Activated naive CD4-positive, alpha-beta T cell treated with Interleukin-2 at 50 U/mL for 16 hours (primary cell): Measurements from ENCODE around the gene WRAP53.
"Not testable (repeated sequence)": the region's sequence is repeated elsewhere in the genome, so short reads cannot be mapped to it uniquely, and the experiment has no call there.

Source experiments
- DNase-seq: peaks from one replicate; pipeline ENCODE4 v3.0.0-alpha.2; 2020

Gene WRAP53

DNA sequence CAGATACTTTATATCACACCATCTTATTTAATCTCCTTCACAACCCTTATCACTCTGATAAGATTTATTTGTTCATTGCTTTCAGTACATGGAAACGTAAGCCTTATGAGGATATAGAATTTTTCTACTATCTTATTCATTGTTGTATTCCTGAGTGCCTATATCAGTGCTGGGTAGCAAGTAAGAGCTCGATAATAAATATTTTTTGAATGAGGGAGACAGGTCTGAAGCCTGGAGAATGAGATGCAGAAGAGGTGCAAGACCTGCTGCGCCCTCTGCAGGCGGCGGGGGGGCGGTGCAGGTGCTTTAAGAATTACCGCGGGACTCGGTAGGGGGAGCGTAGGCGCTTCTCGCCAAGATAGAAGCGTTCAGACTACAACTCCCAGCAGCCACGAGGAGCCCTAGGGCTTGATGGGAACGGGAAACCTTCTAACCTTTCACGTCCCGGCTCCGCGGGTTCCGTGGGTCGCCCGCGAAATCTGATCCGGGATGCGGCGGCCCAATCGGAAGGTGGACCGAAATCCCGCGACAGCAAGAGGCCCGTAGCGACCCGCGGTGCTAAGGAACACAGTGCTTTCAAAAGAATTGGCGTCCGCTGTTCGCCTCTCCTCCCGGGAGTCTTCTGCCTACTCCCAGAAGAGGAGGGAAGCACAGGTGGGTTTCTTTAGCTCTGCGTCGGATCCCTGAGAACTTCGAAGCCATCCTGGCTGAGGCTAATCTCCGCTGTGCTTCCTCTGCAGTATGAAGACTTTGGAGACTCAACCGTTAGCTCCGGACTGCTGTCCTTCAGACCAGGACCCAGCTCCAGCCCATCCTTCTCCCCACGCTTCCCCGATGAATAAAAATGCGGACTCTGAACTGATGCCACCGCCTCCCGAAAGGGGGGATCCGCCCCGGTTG is at the start of gene WRAP53:
TSS of gene WRAP53 (plus strand) at position 570 of the 900 bp plus-strand sequence. CDS start at position 742, 172 bp downstream.
- peak; percentile 96 for DNase-seq

GRCh38 chr17:7640783-7641182 is 47.5 kb upstream of the WRAP53 start:
- DNase-seq: no peak

DNA sequence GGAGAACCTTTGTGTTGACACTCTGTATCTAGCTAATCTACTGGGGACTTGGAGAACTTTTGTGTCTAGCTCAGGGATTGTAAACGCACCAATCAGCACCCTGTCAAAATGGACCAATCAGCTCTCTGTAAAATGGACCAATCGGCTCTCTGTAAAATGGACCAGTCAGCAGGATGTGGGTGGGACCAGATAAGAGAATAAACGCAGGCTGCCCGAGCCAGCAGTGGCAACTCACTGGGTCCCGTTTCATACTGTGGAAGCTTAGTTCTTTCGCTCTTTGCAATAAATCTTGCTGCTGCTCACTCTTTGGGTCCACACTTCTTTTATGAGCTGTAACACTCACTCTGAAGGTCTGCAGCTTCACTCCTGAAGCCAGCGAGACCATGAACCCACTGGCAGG is 46.6 kb upstream of the WRAP53 start:
- DNase-seq: not testable (repeated sequence)

DNA sequence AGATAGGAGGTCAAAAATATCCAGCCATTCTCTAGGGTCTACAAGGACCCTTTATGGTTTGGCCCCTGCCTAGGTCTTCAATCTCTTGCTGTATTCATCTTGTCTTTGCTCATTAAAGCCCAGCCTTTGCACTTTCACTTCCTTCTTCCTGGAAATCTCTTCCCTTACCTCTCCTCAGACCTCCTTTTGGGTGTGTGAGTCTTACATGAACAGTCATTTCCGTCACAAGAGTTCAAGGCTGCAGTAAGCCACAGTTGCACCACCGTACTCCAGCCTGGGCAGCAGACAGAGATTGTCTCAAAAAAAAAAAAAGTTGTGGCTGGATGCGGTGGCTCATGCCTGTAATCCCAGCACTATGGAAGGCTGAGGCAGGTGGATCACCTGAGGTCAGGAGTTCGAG is 43.5 kb upstream of the WRAP53 start:
- DNase-seq: no peak

- DNase-seq: no peak
Measured at GRCh38 chr17:7646457-7646856, 41.8 kb upstream of the WRAP53 start.

DNA sequence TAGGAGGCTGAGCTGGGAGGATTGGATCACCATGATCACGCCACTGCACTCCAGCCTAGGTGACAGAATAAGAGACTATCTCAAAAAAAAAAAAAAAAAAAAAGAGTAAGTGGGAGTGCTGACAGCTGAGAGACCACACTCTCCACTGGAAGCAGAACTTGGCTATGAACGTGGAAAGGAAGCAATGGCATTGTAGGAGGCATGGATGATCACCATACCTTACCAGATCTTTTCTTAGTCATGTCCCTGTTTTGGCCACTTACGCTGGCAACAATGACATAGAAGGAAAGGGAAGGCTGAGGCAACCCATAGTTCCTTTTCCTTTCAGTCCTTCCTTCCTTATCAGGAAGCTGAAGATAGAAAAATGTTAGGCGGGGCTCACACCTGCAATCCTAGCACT is 41.3 kb upstream of the WRAP53 start:
- no peak for DNase-seq

- peak; percentile 72 for DNase-seq
Measured at GRCh38 chr17:7650509-7651096, 37.7 kb upstream of the WRAP53 start, which contains the start of gene ATP1B2. Gene ATP1B2, plus strand, starts transcription at chr17:7650926. Its CDS starts 593 bp downstream, at chr17:7651519.

DNA sequence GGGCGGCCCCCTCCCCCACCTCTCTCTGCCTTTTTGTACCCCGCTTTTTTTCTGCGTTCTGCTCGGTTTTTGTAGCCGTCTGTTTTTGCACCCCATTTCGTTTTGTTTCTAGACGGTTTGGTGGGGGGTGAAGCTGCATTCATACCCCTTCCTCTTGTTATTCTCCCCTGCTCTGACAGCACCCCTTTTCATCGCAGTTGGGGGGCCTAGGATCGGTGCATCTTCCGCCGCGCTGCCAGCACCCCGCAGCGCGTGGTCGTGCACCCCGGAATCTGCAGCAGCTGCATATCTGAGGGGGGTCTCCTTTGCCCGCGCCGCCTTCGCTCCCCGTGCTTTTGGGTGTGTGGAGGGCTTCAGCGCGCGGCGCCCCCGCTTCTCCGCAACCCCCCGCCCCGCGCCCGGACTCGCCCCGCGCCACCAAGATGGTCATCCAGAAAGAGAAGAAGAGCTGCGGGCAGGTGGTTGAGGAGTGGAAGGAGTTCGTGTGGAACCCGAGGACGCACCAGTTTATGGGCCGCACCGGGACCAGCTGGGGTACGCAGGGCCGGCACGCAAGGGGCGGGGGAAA is 37.1 kb upstream of the WRAP53 start:
- DNase-seq: no peak

DNA sequence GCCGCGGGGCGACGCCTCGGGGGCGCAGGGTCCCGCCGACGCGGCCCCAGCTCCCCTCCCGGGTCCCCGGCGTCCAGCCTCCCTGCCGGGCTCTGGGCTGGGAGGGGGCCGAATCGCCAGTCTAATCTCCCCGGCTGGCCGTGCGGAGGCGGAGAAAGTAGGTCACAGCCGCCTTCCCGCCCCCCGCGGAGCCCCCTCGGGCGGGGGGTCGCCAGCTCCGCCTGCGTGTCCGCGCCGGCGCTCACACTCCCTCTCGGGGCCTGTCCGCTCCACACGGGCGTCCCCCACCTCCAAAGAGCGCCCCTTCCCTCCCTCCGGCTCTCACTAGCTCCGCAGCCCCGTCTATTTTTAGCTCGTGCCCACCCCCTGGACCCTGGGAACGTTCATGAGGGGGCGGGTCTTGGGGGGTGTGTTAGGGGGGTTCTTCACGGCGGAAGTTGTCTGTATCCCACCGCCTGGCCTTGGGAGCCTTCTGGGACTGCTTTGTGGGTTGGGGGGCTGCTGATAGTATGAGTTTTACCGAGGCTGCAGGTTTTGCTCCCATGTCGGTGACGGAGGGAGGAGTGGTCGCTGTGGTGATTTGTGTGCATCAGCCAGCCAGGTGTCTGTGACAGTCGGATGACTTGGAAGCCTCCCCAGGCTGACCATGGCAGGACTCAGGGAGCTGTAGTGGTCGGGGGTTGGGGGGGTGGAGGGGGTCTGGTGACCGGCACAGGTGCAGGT is 36.5 kb upstream of the WRAP53 start:
- DNase-seq: no peak

GRCh38 chr17:7652388-7653356 is 35.6 kb upstream of the WRAP53 start:
- no peak for DNase-seq

DNA sequence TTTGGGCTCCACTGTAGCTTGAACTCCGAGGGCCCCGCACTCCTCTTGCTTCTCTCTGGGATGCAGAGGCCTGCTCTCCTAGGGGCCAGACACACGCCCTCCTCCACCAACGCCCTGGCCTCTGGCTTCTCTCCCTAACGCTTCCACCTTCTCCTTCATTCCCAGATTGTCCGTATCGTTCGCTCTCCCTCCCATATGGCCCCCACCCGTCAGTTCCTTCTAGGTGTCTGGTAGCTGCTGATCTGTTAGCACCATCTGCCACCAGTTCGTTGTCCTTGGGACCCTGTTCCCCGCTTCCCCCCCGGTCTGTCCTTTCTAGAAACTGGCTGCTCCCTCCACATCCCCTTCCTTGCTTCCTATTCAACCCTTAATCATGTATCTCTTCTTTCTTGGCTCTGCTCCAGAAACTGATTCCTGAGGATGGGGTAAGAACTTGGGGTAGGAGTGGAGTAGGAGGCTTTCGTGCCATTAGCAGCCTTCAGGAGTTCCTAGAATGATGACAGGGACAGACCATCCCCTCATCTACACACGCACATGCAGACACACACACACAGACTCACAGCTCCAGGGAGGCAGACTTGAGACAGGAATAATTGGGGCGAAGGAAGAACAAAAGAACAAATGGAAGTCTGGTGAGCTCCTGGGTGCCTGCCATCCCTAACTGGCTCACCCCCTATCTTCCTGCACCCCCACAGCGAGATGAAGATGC is 33.3 kb upstream of the WRAP53 start:
- no peak for DNase-seq

- no peak for DNase-seq
Measured at GRCh38 chr17:7655541-7655840, 32.8 kb upstream of the WRAP53 start.

GRCh38 chr17:7656958-7657609 is 31.2 kb upstream of the WRAP53 start:
- DNase-seq: no peak

GRCh38 chr17:7667656-7668406 is 20.4 kb upstream of the WRAP53 start:
- no peak for DNase-seq

DNA sequence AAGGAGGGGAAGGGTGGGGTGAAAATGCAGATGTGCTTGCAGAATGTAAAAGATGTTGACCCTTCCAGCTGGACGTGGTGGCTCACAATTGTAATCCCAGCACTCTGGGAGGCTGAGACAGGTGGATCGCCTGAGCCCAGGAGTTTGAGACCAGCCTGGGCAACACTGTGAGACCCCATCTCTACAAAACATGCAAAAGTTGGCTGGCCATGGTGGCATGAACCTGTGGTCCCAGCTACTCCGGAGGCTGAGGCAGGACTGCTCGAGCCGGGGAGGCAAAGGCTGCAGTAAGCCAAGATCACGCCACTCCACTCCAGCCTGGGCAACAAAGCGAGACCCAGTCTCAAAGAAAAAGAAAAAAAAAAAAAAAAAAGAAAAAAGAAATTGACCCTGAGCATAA is 19.8 kb upstream of the WRAP53 start:
- no peak for DNase-seq

DNA sequence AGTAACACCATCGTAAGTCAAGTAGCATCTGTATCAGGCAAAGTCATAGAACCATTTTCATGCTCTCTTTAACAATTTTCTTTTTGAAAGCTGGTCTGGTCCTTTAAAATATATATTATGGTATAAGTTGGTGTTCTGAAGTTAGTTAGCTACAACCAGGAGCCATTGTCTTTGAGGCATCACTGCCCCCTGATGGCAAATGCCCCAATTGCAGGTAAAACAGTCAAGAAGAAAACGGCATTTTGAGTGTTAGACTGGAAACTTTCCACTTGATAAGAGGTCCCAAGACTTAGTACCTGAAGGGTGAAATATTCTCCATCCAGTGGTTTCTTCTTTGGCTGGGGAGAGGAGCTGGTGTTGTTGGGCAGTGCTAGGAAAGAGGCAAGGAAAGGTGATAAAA is 15.0 kb upstream of the WRAP53 start:
- DNase-seq: peak; percentile 40

- no peak for DNase-seq
Measured at GRCh38 chr17:7674934-7675333, 13.3 kb upstream of the WRAP53 start.

- no peak for DNase-seq
Measured at GRCh38 chr17:7676533-7676932, 11.7 kb upstream of the WRAP53 start.

GRCh38 chr17:7677388-7678067 is 10.7 kb upstream of the WRAP53 start:
- DNase-seq: no peak
